SH-SY5Y (cell line): ENCODE results near the gene GRN.

Source experiments
- GATA2 ChIP-seq: IDR thresholded peaks from 2 replicates; pipeline ENCODE4 v1.6.1; 2011; ENCODE audit warnings: mild to moderate bottlenecking, low read depth, low read length
- GATA3 ChIP-seq: IDR thresholded peaks from 2 replicates; pipeline ENCODE4 v1.6.1; 2011; ENCODE audit warnings: low read depth, mild to moderate bottlenecking, low read length, moderate library complexity

DNA sequence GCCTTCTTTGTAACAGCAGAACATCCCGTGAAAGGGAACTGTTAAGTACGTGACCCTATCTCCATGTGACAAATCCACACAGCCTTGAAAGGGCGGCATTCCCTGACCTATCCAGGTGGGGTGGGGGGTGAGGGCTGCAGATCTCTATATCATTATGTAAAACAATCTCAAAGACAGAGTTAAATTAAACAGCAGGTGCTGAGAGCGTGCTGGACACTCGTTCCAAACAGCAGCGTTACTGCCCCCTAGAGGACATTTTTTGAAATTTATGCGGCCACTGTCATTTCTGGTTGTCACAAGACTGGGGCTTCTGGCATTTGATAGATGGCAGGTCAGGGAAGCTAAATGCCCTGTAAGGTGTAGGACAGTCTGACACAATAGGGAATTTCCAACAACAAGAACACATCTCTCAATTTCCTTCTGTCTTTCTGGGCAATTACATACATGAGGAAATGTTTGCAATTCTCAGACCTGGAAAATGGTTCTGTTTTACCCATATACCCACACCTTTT lies 13.8 kb upstream of the GRN start:
- no peak for TF ChIP-seq GATA3
- TF ChIP-seq GATA2 = no peak
